ENCODE results near the gene CNTN5.
A peak's percentile ranks its signal among the peaks of the same experiment; 100 is the strongest.
"Not testable (repeated sequence)": the region's sequence is repeated elsewhere in the genome, so short reads cannot be mapped to it uniquely, and the experiment has no call there.

CNTN5 gene

DNA sequence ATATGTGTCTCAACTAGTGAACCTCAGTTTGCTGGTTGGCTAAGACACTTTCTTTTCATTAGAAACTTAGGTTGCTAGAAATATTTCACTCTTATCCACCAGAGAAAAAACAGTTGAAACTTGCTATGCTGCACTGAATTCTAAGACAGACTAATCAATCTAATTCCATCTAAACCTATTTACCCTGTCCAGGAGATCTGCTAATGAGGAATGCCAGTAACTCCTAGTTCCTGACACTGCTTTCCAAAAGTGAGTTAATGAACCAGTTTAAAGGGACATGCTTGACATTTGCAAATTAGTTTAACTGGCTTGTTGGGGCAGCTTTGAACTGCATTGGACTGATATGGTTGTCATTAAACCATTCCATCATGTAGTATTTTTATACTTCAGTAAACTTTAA lies 258.5 kb downstream of the CNTN5 start:
- FAIRE-seq = no peak

DNA sequence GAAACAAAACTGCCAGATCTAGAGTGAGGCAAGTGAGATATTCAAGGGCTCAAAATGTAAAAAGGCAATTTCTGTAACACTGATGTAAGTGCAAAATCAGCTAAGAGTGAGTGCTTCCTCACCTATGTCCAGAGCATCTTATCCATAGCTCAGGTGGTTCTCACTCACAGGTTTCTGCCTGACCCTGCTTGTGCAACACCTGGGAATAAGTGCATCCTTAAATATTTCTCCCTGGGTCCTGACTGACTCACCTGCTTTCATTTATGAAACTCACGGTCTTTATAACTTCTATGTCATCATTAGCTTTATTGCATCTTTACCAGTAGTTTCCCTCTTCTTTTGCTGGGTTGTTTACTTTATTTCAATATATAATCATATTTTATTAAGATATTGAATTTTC lies 260.6 kb downstream of the CNTN5 start:
- FAIRE-seq = no peak

DNA sequence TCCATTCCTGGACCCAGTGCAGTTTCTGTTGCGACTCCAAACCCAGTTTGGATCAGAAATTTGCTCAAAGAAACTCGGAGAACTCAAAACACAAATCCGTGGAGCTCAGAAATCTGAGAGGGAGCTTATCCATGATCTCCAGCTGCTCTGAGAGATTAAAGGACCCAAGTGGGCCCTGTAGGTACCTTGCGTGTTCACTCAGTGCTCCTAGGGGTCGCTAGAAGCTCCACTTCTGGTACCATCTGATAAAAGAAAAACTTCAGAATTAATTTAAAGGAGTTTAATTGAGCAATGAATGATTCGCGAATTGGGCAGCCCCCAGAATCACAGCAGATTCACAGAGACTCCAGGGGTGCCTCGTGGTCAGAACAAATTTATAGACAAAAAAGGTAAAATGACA lies 277.2 kb downstream of the CNTN5 start:
- FAIRE-seq = not testable (repeated sequence)

DNA sequence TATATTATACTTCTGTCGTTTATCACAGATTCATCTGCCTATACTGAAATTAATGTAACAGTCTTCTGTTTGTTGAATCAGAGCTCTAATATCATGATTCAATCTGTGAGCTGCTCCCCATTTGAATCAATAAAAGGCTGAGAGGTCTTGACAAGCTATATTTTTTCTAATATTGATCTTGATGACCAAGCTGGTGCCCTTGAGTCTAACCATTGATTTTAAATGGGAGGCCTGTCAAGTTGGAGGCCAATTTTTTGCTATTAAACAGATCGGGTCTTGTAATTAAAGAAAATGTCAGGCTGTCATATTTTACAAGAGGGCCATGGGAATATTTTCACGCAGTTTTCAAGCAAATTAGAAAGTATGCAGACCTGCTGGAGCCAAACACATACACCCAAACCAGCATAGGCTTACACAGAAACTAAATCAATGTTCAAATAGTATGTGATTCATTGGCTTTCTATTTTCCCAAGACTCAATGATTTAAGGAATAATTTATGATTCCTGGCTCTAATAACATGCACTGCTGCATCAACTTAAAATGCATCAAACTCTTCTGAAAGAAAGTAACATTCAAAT lies 286.9 kb downstream of the CNTN5 start:
- FAIRE-seq = no peak

DNA sequence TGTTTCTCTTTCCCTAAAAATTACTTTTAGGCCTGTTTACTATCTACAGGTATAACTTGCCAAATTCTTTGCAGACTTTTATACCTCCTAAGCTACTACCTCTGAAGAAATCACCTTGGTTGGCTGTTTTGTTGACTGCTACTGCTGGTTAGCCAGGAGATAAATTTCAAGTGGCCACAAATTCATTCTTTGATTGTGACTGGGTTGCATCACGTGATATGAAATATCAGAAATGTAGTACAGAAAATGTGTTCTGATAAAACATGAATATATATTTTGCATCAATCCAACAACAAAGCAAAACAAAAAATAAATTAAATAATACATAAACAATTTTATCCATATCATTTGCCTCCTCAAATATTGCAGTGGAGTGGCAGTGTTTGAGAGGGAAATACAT lies 291.1 kb downstream of the CNTN5 start:
- no peak for FAIRE-seq

DNA sequence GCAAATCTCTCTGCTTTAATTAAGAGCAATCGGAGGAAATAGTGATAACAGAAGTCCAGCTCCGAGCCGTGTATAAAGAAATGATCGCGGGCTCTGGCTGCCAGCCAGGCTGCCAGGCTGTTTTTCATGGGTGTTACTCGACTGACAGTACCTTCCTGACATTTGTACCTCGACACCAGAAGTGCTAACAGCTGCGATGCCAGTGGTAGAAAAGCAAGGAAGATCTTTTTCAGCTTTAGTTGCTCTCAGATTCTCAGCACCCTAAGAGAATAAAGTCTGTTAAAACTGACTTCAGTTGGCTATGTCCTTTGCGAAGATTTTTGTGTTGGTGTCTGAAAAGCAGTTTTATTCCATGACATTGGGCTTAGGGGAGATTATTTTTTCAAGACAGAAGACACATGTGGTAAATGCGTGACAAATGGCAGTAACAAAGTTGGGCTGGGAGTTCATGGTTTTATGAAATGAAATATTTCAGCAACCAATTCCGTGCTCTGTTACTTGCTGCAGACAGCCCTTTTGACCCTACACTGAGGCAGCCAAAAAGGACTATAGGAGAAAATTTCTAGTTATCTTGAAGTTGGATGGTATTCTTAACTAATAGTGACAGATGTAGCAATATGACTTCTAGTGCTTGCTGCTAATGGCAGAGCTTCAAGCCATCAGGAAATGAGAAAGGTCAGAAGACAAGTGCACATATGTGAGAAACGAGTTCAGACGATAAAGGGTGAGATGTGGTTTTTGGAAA lies 296.2 kb downstream of the CNTN5 start:
- FAIRE-seq = no peak

DNA sequence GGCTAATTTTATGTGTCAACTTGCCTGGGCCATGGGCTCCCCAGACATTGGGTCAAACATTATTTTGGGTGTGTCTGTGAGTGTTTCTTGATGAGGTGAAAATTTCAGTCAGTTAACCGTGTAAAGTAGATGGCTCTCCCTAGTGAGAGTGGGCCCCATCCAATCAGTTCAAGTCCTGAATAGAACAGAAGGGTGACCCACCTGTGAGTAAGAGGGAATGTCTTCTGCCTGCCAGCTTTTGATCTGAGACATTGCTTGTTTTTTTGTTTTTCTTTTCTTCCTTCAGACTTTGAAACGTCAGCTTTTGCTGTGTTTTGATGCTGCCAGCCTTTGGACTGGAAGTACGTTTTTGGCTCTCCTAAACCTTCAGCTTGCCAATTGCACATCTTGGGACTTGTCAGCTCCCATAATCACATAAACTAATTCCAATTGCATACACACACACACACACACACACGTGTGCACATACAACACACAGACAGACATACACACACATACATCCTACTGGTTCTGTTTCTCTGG lies 300.1 kb downstream of the CNTN5 start:
- no peak for FAIRE-seq

DNA sequence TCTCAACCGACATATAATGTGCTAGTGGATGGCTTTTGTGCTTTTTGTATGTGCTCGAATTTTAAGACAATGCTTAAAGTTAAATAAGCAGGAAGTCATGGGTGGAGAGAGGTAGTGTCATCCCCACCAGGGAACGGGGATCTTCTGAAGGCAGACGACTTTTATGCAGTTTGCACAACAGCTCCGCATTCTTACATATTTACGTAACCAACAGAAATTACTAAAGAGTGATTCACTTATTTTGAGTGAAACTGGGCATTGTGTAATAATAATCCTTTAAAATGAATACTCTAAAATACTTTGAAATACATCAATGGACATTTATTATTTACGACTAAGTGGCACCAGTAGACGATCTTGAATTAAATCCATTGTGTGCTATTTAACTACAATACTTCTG lies 305.1 kb downstream of the CNTN5 start:
- no peak for FAIRE-seq

DNA sequence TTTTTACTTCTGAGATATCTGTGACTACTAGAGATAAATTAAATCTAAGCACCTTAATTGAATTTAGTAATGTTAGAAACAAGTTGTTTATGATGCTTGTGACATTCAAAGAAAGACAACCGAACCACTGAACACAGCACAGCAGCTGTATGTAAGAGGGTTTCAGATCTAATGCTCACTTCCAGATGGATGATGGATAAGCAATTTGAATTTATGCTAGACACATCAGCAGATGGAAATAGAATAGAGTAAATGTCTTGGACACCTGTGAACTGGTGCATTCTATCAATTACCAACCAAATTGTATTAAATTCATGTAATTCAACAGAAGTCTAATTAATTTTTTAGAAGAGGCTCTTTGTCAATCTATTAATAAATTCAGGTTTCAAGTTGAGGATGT lies 306.3 kb downstream of the CNTN5 start:
- no peak for FAIRE-seq

DNA sequence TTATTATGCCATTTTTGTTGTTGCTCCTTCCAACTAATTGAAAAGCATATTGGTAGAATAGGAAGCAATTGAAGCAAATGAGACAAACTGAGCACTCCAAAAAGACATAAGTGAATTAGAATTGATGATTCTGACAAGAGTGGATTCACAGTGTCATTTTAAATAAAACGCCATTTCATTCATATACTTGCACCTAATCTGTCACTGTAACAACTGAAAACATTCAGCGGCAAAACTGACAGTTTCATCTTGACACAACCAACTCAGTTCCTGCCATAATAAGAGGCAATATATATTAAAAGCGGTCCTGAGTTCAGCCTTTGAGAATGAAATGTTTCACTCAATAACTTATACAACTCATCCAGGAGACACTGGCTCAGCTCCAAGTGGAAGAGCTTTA lies 306.8 kb downstream of the CNTN5 start:
- no peak for FAIRE-seq

DNA sequence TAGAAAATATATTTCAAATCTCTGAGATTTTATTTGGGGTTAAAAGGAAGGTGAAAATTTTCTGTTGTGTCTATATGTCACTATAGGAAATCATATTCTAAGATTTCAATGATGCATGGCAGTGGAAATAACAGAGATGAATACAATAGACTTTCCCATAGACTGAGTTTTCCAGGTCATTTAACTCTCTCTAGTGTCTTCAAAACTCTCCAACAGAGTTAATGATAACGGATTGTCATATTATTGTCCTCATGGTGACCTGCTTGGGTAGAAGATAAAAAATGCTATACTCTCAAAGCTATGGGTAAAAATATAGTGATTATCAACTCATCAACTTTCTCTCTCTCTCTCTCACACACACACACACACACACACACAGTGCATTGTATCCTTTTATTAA lies 312.9 kb downstream of the CNTN5 start:
- FAIRE-seq = no peak

DNA sequence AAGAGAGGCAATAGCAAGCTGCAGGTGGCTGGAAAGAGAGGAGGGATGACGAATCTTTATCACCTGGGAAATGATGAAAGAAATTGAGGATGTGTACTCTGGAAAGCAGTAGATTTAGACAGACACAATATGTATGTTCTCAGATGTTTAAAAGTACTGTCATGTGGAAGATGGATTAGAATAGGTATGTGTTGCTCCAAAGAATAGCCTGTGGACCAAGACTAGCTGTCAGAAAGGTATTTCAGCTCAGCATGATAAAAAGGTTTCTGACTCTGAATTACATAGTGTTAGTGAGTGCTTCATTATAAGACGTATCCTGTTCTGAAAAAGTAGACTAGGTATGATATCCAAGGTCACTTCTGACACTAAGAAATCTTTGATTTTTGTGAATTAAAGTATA lies 322.4 kb downstream of the CNTN5 start:
- no peak for FAIRE-seq

DNA sequence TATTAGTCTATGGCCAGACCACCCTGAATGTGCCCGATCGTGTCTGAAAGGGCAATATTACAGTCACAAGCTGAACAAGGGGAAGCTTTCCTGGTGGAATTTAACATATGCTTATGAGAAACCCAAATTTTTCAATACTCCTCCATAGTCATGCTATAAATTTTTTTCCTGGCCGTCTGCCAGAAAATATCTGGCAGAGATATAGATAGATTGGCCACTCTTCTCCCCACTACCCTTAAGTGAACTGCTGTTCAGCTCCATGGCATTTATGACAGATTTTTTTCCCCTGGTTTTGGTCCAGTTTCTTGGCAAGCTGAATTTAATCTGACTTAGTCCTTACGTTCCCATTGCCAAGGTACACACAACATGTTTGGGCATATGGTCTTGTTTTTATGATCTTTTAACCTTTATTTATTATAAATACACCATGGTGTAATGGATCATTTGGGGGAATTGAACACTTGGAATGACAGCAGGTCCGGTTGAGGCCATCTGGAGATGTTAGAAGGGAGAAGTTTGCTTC lies 328.5 kb downstream of the CNTN5 start:
- no peak for FAIRE-seq

DNA sequence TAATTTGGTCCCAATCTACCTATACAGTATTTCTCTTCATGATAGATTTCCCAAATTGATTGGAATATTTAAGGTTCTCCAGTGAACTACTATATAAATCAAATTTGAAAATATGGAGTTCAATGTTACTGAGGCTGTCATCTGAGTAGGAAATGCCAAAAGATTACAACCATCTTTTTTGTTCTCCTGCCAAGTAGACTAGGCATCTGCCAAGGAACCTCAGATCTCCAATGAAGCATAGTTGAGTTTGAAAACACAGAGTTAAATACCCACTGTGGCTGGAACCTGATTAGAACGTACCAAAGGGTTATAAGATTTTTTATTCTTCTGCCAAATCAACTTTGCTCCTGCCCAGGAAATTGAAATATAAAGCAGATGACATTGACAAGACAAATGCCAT lies 330.9 kb downstream of the CNTN5 start:
- FAIRE-seq = no peak

DNA sequence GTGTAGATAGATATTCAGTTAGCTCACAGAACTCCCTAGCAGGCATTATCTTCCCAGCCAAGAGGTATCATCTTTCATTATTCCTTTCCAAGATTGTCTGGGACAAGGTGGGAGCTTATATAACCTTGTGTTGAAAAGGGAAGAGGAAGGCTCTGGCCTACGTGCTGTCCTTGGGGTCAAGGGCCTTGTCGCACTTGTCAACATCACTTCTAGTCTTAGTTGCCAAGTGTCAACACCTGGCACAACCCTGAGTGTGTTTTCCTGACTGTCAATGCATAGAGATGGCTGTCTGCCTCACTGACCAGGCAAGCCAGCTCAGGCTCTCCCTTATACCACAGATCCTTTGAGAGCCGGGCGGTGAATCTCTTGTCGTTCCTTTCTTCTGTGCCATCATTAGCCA lies 331.9 kb downstream of the CNTN5 start:
- no peak for FAIRE-seq

DNA sequence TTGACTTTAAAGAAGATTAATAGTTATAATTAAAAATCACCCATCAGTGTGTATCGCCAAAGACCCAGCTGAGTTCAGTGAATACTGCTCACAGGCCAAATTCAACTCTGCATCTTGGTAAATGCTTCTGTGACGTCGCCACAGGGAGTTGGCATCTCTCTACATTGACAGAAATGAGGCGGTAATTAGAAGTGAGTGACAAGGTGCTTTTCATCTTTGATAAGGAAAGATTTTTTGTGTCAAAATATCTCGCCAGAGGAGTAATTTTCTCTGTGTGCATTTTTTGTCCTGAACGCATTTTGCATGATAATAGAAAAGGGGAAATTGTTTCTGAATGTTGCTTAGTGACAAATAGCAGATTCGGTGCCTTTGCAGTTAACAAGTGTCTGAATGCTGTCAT lies 345.8 kb downstream of the CNTN5 start:
- no peak for FAIRE-seq

DNA sequence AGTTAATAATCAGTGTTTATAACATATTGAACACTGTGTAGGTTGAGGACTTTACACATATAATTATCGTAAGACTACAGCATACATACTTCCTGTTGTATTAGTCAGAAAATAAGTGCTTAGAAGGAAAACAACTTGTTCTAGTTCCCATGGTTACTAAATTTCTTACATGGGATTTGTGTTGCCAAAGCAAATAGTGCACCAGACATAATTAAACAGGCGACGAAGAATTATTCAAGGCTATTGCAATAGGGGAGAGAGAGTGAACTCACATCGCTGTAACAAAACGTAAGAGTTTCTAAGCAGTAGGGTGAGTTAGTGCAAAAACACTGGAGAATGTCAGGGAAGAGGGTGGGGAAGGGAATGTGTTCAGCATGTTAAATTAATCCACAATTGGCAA lies 347.8 kb downstream of the CNTN5 start:
- no peak for FAIRE-seq

DNA sequence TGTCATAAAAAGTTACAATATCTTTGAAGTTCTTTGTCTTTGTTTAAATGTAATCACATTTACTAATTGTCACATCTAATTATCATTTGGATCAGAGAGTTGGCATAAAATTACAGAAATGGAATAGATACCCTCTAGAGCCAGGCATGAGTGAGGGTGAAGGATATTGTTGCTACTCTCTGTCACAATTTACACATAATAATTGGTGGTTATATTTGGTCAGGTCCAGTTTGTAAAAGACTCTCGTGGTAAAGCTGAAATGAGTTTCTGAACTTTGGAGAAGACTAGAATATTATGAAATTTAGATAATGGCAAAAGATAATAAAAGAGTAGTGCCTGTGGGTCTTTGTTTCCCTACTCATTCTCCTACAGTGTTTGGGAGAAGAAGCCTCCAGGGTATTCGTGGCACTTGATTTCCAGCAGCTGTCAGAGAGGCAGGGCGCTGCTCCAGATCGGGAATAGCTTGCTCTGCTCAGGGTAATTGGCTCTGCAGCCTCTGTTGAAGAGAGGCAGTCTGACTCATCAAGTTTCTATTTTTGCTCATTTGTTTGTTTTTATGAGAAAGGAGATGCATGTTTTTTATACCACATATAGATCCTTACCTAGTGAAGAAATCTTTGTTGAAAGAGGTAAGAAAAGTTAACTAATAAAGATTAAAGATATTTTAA lies 349.9 kb downstream of the CNTN5 start:
- FAIRE-seq = no peak

DNA sequence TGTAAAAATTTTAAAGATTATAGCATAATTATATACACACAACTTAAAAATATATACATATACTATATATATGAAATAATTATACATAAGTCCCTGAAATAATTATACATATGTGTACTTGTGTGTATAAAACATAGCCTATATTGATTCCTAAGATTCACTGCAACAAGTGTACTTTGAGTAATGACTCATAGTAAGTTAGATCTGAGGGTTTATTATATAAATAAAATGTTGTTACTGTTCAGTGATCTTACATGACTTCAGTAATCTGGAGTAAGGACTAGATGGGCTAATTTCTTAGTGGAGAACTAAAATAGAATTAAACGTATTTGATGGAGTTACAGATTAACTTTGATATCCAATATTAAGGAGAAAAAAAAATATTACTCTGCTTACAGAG lies 350.5 kb downstream of the CNTN5 start:
- FAIRE-seq = peak; percentile 7

DNA sequence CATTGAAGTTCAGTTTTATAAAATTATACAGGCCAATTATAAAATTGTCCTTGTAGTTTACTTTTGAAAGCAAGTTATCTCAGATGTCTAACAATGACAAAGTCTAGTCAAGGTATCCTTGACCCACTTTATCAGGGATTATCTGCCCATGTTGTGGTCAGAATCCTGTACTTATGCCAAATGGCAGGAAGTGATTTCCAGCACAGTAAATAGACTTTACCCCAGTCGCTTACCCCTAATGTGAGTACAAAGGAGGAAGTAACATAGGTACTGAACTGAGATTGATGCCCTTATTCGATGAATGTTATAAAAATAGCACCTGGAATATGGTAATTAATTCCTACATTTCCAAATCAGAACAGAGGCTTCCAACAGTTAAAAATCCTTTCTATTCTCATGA lies 355.7 kb downstream of the CNTN5 start:
- no peak for FAIRE-seq

DNA sequence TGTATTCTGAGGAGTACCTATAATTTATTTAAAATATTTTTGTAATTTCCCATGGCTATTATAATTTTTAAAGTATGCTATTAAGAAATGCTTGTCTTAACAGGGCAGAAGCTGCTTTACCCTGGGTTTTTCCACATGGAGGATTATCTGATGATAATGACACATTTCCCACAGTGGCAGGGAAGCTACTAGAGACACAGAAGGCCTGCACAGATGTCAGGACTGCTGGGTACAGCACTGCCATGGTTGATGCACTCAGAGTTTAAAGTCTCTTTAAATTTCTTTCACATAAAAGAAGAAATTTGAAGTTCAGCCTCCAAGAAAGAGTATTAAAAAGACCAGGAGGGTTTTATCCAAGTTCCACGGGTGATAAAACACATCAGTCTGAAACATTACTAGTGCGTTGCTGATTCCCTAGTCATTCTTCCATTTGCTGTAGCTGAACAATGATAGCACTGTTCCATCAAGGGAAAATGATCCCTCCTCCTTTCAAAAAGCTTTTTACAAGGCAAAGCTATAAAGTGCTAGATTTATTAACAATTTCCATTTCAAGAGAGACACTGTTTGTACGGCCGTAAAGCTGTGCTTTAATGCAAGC lies 363.0 kb downstream of the CNTN5 start:
- FAIRE-seq = no peak

DNA sequence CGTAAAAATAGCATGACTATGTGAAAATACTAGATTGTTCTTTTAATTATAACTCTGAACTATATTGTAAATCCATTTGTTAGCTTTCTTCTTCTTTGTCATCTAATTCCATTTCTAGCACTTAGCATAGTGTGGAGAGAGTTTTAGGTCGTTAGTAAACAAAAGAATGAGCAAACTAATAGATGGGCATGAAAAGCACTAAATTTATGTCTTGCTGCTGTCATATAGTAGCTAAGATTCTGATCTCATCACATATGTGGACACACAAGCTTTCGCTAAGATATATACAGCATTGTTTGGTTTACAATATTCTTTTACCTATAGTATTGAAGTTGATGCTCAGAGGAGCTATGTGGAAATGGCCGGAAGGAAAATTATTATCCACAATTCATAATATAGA lies 370.5 kb downstream of the CNTN5 start:
- FAIRE-seq = no peak

DNA sequence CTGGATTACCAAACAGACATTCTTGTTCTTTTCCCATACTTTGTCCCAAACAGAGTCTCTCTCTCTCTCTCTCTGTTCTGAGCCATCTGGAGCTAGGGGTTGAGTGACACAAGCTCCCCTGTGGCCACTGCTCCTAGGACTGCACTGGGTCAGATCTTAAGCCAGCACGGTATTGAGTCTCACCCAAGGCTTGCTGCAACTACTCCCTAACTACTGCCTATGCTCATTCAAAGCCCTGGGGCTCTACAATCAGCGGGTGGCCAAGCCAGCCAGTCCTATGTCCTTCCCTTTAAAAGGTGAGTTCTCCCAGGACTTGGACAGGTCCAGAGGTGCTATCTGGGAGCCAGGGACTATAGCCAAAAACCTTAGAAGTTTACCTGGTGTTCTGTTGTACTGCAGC lies 385.6 kb downstream of the CNTN5 start:
- FAIRE-seq = no peak

DNA sequence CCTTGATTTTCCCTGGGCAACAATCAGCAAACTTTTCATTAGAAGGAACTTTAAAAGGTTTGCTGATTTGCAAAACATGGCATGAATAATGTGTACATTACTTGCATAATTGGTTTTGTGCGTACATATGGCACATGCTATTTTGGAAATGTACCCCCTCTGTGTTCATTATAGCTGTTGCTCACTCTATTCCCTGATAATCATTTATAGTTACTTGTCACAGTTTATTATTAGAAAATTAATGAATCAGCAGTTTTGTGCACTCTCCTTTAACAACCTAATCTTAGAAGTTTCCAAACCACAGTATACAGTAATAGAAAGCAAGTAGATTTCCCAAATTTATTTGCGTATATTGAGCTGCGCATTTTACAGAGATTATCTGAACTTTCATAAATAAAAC lies 389.9 kb downstream of the CNTN5 start:
- no peak for FAIRE-seq

All from TTC549 (cell line).